Suprapubic skin (tissue), 4 donors: ENCODE data around the gene PTPRN2.

ENCODE experiments used
- POLR2A ChIP-seq, 2 donors: fragments of 450-650 bp; IDR thresholded peaks; one replicate each; pipeline ENCODE4 v1.6.1; 2017; ENCODE audit warnings: antibody characterized with exemption in 2 of 2, mild to moderate bottlenecking in 2 of 2, moderate library complexity in 2 of 2
- POLR2AphosphoS5 ChIP-seq, 3 donors: sonication (generic); formaldehyde crosslinking; IDR thresholded peaks; one replicate each; pipeline ENCODE4 v1.6.1; 2017; ENCODE audit warnings: antibody characterized with exemption in 3 of 3
- TF ChIP-seq, protein P1 (sequence below), 2 donors: fragments of 200-600 bp in 1 of 2; fragments of 450-650 bp in 1 of 2; sonication (generic) in 1 of 2; IDR thresholded peaks; one replicate each; pipeline ENCODE4 v1.5.1; 2016 to 2019; ENCODE audit warnings: antibody characterized with exemption in 2 of 2, mild to moderate bottlenecking in 1 of 2, moderate library complexity in 1 of 2

DNA sequence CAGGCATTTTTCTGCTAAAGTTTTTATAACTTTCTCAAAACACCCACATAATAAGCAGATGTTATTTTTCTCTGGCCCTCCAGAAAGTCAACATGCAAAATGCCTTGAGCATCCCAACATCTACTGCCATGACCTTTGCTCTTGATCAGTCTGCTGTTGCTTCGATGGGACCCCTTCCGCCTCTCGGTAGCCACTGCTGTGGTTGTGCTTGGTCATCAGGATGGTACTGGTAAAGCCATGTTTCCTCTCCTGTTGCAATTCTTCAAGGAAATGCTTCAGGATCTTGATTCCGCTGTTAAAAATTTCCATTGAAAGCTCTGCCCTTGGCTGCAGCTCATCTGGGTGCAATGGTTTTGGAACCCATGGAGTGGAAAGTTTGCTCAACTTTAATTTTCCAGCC is 717.8 kb downstream of the PTPRN2 start:
- TF ChIP-seq POLR2A (IDR thresholded peaks at IDR 0.05) (no peak), POLR2AphosphoS5 (IDR thresholded peaks at IDR 0.05) (no peak)
- TF ChIP-seq, protein P1, sequence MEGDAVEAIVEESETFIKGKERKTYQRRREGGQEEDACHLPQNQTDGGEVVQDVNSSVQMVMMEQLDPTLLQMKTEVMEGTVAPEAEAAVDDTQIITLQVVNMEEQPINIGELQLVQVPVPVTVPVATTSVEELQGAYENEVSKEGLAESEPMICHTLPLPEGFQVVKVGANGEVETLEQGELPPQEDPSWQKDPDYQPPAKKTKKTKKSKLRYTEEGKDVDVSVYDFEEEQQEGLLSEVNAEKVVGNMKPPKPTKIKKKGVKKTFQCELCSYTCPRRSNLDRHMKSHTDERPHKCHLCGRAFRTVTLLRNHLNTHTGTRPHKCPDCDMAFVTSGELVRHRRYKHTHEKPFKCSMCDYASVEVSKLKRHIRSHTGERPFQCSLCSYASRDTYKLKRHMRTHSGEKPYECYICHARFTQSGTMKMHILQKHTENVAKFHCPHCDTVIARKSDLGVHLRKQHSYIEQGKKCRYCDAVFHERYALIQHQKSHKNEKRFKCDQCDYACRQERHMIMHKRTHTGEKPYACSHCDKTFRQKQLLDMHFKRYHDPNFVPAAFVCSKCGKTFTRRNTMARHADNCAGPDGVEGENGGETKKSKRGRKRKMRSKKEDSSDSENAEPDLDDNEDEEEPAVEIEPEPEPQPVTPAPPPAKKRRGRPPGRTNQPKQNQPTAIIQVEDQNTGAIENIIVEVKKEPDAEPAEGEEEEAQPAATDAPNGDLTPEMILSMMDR (IDR thresholded peaks at IDR 0.05) = no peak
